HG02571 (cell line): Measurements from ENCODE around the gene CLEC20A.

ENCODE experiments used
- ATAC-seq: cut with Tn5 transposase; IDR thresholded peaks from one replicate; pipeline ENCODE4 v1.9.1; 2021; ENCODE audit warnings: mild to moderate bottlenecking, moderate library complexity; ENCODE audit not compliant: unreplicated experiment

CLEC20A gene

DNA sequence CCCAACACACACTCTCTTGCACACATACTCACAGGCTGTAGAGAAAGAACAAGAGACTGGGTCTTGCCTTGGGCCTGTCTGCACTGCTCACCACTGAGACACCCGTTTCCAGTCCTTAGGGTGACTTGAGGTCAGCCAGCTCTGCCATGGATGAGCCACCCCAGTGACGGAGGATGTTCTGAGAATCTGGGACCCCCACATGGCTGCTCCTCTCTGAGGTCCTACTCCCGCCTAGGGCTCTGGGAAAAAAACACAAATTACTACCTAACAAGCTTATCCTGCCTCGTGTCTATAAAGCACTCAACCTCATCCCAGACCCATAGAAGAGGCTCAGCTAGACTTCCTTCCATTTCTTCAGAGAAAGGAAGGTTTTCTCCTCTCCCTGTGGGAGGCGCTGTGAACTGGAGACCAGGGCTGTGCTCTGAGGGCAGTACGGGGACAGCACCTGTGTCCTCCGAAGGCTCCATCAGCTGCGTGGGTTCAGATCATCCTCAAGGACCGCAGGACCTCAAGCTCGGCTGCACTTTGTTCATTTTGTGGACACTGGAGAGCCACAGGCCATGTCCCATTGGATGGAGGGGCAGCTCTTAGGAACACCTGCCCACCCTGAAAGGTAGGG is 4.3 kb upstream of the CLEC20A start:
- no peak for ATAC-seq

GRCh38 chr1:178500091-178500770 is 3.5 kb upstream of the CLEC20A start:
- no peak for ATAC-seq

- no peak for ATAC-seq
Measured at GRCh38 chr1:178498896-178499675, 2.3 kb upstream of the CLEC20A start.

- ATAC-seq, result no peak
Measured at GRCh38 chr1:178497903-178498478, 1.2 kb upstream of the CLEC20A start.

- no peak for ATAC-seq
Measured at GRCh38 chr1:178495741-178496409, 889 bp downstream of the CLEC20A start.

- no peak for ATAC-seq
Measured at GRCh38 chr1:178495158-178495557, 1.6 kb downstream of the CLEC20A start.

DNA sequence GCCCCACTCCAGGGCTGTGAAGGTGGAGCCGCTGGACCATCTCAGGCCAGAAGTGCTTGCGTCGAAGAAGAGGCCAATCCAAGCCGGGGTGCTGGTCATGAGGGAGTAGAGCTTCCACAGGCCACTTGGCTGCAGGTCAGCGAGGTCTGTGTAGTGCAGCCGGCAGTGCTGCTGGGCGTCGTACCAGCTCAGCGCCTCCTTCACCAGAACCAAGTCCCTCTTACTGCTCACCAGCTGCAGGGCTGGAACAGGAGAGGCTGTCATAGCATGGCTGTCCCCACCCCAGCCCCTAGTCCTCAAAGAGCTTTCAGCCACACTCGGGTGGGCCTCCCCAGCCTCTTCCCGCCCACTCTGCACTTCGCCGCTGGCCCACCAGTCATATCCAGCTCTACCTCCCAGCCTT is 2.2 kb downstream of the CLEC20A start:
- ATAC-seq, result no peak

GRCh38 chr1:178493301-178493741 is 3.4 kb downstream of the CLEC20A start:
- no peak for ATAC-seq

DNA sequence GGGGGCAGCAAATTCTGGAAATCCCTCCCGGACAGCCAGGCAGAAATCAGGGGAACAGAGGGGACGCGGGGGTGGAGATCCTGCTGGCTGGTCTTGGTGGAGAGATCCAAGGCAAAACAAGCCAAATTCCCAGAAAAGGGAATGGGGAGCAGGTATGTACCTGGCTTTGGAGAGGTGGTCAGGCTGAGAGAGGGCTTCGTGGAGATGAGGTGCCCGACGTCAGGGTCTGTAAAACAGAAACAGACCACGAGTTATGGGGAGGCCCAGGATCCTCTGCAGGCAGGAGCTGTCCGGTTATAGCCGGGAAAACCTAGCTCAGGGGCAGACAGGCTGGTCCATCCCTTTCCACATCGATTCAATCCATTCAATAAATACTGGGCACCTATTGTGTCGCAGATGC is 4.4 kb downstream of the CLEC20A start:
- ATAC-seq, result no peak

- ATAC-seq, result no peak
Measured at GRCh38 chr1:178491721-178492120, 5.0 kb downstream of the CLEC20A start.

DNA sequence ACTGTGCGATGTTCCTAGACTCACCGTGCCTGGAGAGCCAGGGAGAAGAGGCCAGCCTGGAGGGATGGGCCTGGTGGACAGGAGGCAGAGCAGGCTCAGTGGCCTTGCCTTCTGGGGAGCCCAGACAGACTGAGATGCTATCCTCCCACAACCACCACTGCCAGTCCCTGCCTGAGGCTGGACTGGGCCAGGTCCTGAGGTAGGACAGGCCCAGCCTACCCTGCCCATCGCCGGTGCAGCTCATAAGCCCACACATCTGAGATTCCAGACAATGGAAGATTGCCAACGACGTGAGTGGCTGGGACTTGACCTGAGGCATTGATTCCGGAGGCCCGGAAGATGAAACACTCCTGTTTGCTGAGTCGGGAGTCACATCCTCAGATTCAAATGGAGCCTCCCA is 5.8 kb downstream of the CLEC20A start:
- ATAC-seq, result no peak

DNA sequence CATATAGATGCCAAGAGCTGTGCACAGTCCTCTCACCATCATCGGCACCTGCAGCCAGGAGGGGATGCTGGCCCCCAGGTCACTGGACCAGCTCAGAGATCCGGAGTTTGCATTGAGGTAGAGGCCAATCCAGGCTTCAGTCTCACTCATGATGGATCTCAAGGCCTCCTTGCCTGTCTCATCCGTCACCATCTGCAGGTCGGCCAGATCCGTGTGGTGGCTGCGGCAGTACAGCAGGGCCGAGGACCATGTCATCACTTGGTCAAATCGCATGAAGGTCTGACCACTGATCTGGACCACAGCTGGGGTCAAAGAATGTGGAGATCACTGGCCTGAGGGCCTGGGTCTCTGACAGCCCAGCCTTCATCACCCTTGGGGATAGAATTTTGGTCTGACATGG is 6.6 kb downstream of the CLEC20A start:
- no peak for ATAC-seq

DNA sequence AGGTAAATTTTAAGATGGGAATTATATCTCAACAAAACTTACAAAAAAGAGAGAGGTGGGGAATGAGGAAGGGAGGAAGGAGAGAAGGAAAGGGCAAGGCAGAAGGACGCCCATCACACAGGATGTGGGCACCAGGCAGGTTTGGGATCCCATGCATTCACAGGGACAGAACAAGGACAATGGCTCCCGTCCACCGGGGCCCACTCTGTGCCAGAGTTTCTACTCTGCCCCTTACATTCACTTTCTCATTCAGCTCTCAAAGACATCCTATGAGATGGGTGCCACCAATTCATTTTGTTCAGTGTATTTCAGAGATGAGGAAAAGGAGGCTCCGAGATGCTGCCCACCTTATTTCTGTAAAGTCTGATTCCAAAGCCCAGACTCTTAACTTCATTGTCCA is 7.4 kb downstream of the CLEC20A start:
- ATAC-seq, result no peak

- ATAC-seq, result no peak
Measured at GRCh38 chr1:178488393-178488792, 8.4 kb downstream of the CLEC20A start.

DNA sequence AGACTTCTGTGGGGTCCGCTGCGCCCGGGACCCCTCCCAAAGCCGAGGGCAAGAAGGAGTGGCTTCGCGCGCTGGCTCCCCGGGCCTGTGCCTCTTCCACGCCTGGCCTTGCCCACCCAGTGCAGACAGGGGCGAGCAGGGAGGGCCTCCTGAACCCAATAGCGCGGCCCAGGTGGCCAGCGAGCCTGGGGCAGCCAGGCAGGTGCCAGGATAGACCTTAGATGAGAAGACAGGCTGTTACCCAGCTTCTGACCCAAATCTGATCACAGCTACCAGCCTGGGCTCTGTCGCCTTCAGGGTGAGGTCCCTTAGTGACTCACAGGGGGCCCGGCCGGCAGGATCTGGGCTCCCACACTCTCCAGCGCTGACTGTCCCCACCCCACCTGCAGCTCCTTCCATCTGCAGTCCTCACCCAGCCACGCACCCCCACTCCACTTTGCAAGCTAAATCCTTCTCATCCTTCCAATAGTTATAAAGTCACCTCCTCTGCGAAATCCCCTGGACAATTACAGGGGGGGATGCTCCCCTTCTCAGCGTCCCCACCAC is 9.6 kb downstream of the CLEC20A start:
- no peak for ATAC-seq

GRCh38 chr1:178486100-178487069 is 10.4 kb downstream of the CLEC20A start:
- ATAC-seq, result no peak

DNA sequence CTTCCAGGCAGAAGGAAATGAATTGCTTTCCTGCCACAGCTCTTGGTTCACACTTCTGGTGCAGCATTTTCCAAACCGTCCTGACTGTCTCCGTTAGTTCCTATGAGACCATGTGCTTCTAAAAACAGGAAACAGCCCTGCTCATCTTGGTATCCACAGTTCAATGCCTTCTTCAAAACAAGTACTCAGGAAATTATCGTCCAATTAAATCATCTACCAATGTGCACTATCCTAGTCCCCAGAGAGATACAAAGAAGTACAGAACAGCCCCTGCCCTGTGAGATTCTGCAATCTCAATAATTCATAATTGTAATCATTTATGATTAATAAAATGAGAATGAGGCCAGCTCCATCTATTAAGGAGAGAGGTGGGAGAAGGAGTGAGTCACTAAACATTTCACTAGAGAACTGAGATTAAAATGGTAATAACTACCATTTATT is 11.2 kb downstream of the CLEC20A start:
- no peak for ATAC-seq

GRCh38 chr1:178484698-178485225 is 12.0 kb downstream of the CLEC20A start:
- no peak for ATAC-seq

DNA sequence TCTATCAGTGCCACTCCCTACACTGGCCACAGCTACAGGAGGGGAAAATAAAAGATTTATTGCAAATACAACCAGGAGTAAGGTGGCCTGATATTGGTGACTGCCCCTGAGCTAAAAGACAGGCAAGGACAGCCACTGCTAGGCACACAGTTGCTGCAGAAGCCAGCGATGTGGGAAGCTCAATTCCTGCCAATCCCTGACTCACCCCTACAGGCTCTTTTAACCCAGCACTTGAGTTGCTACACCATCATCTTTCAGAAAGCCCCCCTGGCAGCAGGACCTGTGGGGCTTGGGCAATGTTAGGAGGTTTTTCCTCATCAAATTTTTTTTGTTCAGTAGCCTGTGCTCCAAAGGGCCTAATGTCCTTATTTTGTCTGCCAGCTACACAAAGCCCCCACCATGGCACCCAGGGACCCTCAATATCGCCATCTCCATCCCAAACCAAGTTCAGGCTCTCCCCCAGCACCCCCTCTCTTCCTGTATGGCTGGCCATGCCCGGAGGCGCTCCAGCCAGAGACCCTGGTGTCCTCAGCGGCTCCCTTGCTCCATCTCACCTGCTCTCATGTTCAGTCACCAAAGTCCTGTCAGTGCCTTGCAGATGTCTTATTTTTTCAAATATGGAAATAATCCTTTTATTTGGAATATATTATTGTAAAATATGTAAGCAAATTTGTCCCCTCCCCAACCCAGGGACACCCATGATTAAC is 13.4 kb downstream of the CLEC20A start:
- ATAC-seq, result no peak
